HL-60 (cell line): ENCODE results near the gene FXYD2.

Source experiments
- DNase-seq, 2 experiments: peaks; one replicate each; pipeline ENCODE4 v3.0.0-alpha.2; 2010 to 2020; ENCODE audit warnings: low read depth in 1 of 2, low spot score in 1 of 2
- H3K27ac ChIP-seq: fragments of 250-450 bp; sonication (Bioruptor Pico); replicated peaks from 2 replicates; pipeline ENCODE4 v1.5.1; 2020; ENCODE audit warnings: mild to moderate bottlenecking, moderate library complexity
- H3K27me3 ChIP-seq: fragments of 250-450 bp; sonication (Bioruptor Pico); 2 replicates; pipeline ENCODE4 v1.5.1; 2021; ENCODE audit warnings: mild to moderate bottlenecking, moderate library complexity; ENCODE audit not compliant: insufficient read depth, poor library complexity, severe bottlenecking
- H3K4me3 ChIP-seq: replicated peaks from 2 replicates; pipeline ENCODE4 v1.5.1; 2011; ENCODE audit warnings: mild to moderate bottlenecking, control low read depth, low read length; ENCODE audit not compliant: insufficient read depth
- CTCF ChIP-seq: IDR thresholded peaks from one replicate; pipeline ENCODE4 v1.5.1; 2011; ENCODE audit warnings: low read length, control low read depth, inconsistent platforms; ENCODE audit not compliant: insufficient read depth
- GABPA ChIP-seq: IDR thresholded peaks from 2 replicates; pipeline ENCODE4 v1.6.1; 2012; ENCODE audit warnings: low read depth
- POLR2AphosphoS5 ChIP-seq: IDR thresholded peaks from 2 replicates; pipeline ENCODE4 v1.6.1; 2012; ENCODE audit warnings: low read depth
- SPI1 ChIP-seq: IDR thresholded peaks from 2 replicates; pipeline ENCODE4 v1.6.1; 2012; ENCODE audit warnings: low read depth, mild to moderate bottlenecking, borderline replicate concordance
- TF ChIP-seq, protein P1 (sequence below): IDR thresholded peaks from 2 replicates; pipeline ENCODE4 v1.6.1; 2012; ENCODE audit warnings: low read depth; ENCODE audit not compliant: insufficient replicate concordance

The FXYD2 gene

DNA sequence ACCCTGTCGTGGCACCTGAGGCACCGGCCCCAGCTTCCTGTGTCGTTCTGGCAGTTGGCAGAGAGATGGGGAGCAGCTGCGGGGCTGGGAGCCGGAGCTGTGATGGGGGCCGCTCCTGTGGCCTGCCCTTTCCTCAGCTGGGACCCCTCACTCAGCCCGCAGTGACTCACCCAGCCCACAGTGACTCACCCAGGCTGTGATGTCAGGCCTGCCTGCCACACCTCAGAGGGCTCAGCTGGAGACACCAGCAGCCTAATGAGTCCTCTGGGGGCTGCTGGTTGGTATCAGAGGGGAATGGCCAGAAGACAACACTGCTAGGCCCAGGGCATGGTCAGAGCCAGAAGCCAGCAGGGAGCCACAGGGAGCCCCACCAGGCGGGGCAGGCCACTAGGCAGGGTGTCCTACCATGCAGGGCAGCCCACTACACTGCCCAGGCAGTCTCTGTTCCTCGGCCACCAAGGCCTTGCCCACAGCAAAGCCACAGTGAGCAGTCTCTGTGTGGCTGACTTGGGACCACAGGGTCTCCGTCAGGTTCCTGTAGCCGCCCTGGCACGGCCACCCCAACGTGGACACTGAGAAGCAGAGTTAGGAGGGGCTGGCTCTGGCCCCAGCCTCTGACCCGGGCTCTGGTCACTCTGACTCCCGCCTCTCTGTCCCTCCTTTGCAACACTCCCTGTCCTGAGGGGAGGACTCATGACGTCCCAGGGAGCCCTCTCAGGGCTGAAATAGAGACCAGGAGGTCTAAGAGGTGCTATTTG lies 4.2 kb upstream of the FXYD2 start:
- no peak for TF ChIP-seq SPI1
- TF ChIP-seq, protein P1, sequence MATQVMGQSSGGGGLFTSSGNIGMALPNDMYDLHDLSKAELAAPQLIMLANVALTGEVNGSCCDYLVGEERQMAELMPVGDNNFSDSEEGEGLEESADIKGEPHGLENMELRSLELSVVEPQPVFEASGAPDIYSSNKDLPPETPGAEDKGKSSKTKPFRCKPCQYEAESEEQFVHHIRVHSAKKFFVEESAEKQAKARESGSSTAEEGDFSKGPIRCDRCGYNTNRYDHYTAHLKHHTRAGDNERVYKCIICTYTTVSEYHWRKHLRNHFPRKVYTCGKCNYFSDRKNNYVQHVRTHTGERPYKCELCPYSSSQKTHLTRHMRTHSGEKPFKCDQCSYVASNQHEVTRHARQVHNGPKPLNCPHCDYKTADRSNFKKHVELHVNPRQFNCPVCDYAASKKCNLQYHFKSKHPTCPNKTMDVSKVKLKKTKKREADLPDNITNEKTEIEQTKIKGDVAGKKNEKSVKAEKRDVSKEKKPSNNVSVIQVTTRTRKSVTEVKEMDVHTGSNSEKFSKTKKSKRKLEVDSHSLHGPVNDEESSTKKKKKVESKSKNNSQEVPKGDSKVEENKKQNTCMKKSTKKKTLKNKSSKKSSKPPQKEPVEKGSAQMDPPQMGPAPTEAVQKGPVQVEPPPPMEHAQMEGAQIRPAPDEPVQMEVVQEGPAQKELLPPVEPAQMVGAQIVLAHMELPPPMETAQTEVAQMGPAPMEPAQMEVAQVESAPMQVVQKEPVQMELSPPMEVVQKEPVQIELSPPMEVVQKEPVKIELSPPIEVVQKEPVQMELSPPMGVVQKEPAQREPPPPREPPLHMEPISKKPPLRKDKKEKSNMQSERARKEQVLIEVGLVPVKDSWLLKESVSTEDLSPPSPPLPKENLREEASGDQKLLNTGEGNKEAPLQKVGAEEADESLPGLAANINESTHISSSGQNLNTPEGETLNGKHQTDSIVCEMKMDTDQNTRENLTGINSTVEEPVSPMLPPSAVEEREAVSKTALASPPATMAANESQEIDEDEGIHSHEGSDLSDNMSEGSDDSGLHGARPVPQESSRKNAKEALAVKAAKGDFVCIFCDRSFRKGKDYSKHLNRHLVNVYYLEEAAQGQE, result no peak
- no peak for TF ChIP-seq POLR2AphosphoS5
- no peak for TF ChIP-seq CTCF
- TF ChIP-seq GABPA, result no peak
- no peak for DNase-seq
- H3K27ac ChIP-seq, result no peak overlapping the region
- no peak overlapping the region for H3K4me3 ChIP-seq
- H3K27me3 ChIP-seq, result no peaks in the 10 kb centered on the region

GRCh38 chr11:117827521-117828511 lies 3.3 kb upstream of the FXYD2 start:
- Histone ChIP-seq H3K27me3 (no peaks in the 10 kb centered on the region), H3K4me3 (no peak overlapping the region), H3K27ac (no peak overlapping the region)
- TF ChIP-seq POLR2AphosphoS5, result no peak
- TF ChIP-seq GABPA, result no peak
- no peak for TF ChIP-seq SPI1
- TF ChIP-seq, protein P1, result no peak
- no peak for TF ChIP-seq CTCF
- no peak for DNase-seq

DNA sequence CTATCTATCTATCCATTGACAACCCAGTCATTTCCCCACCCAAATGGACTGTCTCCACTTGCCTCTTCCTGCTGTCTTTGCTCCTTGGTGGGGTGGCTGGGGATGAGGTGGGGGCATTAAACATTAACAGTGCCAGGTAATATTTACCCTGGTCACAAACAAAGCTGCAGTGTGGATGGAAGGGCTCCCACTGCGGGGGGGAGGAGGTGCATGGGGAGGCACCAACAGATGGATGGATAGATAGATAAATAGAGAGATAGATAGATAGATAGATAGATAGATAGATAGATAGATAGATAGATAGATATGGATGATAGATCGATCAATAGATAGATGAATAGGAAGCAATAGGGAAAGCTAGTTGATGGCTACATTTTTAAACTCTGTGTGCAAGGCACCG lies 2.3 kb upstream of the FXYD2 start:
- no peak for DNase-seq
- Histone ChIP-seq H3K27me3 (no peaks in the 10 kb centered on the region), H3K27ac (no peak overlapping the region), H3K4me3 (no peak overlapping the region)
- TF ChIP-seq POLR2AphosphoS5 (no peak), SPI1 (no peak), CTCF (no peak), GABPA (no peak)
- TF ChIP-seq, protein P1, result no peak
